ENCODE data around the gene MAML3.

Gene MAML3

GRCh38 chr4:139696491-139696890 is 457.5 kb downstream of the MAML3 start:
- H3K4me3 ChIP-seq (ENCODE audit: low read length), result no peak overlapping the region
- H3F3A ChIP-seq (ENCODE audit: control insufficient read depth, insufficient read depth), result no peaks in the 10 kb centered on the region
- no peaks in the 10 kb centered on the region for H3K9me2 ChIP-seq (replicated peaks; ENCODE audit: control insufficient read depth, low read length)
- H3K4me1 ChIP-seq (ENCODE audit: control insufficient read depth, low read length), result peaks cover 9% of the 10 kb centered on the region
- TF ChIP-seq CTCF (IDR thresholded peaks at IDR 0.05; ENCODE audit: low read depth, low read length, poor library complexity, severe bottlenecking), result no peak
- no peak for TF ChIP-seq EZH2phosphoT487 (IDR thresholded peaks at IDR 0.05; ENCODE audit: borderline replicate concordance, low read length)
- no peak overlapping the region for H3K27ac ChIP-seq (ENCODE audit: low read depth, low read length)
- H3K36me3 ChIP-seq (ENCODE audit: control insufficient read depth, low read length), result no peaks in the 10 kb centered on the region
- H3K27me3 ChIP-seq (ENCODE audit: control insufficient read depth, low read length), result no peaks in the 10 kb centered on the region
- no peaks in the 10 kb centered on the region for H3K9me3 ChIP-seq (ENCODE audit: control insufficient read depth, insufficient read depth, low read length)
- H4K20me1 ChIP-seq (ENCODE audit: control insufficient read depth, insufficient read depth, low read depth, low read length), result no peaks in the 10 kb centered on the region
- H3K79me2 ChIP-seq (ENCODE audit: control insufficient read depth, low read length), result no peaks in the 10 kb centered on the region
- H3K4me2 ChIP-seq (ENCODE audit: low read length), result no peak overlapping the region

- no peak overlapping the region for H3K4me2 ChIP-seq (ENCODE audit: low read length)
- no peaks in the 10 kb centered on the region for H3F3A ChIP-seq (ENCODE audit: control insufficient read depth, insufficient read depth)
- no peak overlapping the region for H3K27ac ChIP-seq (ENCODE audit: low read depth, low read length)
- H3K4me1 ChIP-seq (ENCODE audit: control insufficient read depth, low read length), result peaks cover 9% of the 10 kb centered on the region
- no peaks in the 10 kb centered on the region for H3K36me3 ChIP-seq (ENCODE audit: control insufficient read depth, low read length)
- no peak for TF ChIP-seq CTCF (IDR thresholded peaks at IDR 0.05; ENCODE audit: low read depth, low read length, poor library complexity, severe bottlenecking)
- TF ChIP-seq EZH2phosphoT487 (IDR thresholded peaks at IDR 0.05; ENCODE audit: borderline replicate concordance, low read length), result no peak
- H3K9me3 ChIP-seq (ENCODE audit: control insufficient read depth, insufficient read depth, low read length), result no peaks in the 10 kb centered on the region
- H3K9me2 ChIP-seq (replicated peaks; ENCODE audit: control insufficient read depth, low read length), result no peaks in the 10 kb centered on the region
- no peaks in the 10 kb centered on the region for H3K27me3 ChIP-seq (ENCODE audit: control insufficient read depth, low read length)
- no peaks in the 10 kb centered on the region for H3K79me2 ChIP-seq (ENCODE audit: control insufficient read depth, low read length)
- no peak overlapping the region for H3K4me3 ChIP-seq (ENCODE audit: low read length)
- no peaks in the 10 kb centered on the region for H4K20me1 ChIP-seq (ENCODE audit: control insufficient read depth, insufficient read depth, low read depth, low read length)
Observed at GRCh38 chr4:139694522-139695107, 459.4 kb downstream of the MAML3 start.

- Histone ChIP-seq H3K4me2 (ENCODE audit: low read length) (0 out of 2 replicates have a peak overlapping the region, but pooled peaks have one; percentile 14), H3K36me3 (ENCODE audit: control insufficient read depth, low read length) (no peaks in the 10 kb centered on the region)
- TF ChIP-seq CTCF (IDR thresholded peaks at IDR 0.05; ENCODE audit: low read depth, low read length, poor library complexity, severe bottlenecking) (no peak), EZH2phosphoT487 (IDR thresholded peaks at IDR 0.05; ENCODE audit: borderline replicate concordance, low read length) (no peak)
Observed at GRCh38 chr4:139692309-139693012, 461.5 kb downstream of the MAML3 start.

More at GRCh38 chr4:139692309-139693012, 461.5 kb downstream of the MAML3 start:
- Histone ChIP-seq H3K27ac (ENCODE audit: low read depth, low read length) (no peak overlapping the region), H4K20me1 (ENCODE audit: control insufficient read depth, insufficient read depth, low read depth, low read length) (no peaks in the 10 kb centered on the region), H3K79me2 (ENCODE audit: control insufficient read depth, low read length) (no peaks in the 10 kb centered on the region), H3F3A (ENCODE audit: control insufficient read depth, insufficient read depth) (no peaks in the 10 kb centered on the region), H3K9me3 (ENCODE audit: control insufficient read depth, insufficient read depth, low read length) (no peaks in the 10 kb centered on the region), H3K4me3 (ENCODE audit: low read length) (no peak overlapping the region), H3K9me2 (replicated peaks; ENCODE audit: control insufficient read depth, low read length) (no peaks in the 10 kb centered on the region), H3K4me1 (ENCODE audit: control insufficient read depth, low read length) (peaks cover 9% of the 10 kb centered on the region), H3K27me3 (ENCODE audit: control insufficient read depth, low read length) (no peaks in the 10 kb centered on the region)

Measured in DOHH2 (cell line).